ENCODE results near the gene GNB5. TPM values are rescaled to one million over a fixed set of nuclear protein-coding genes. Genes with fewer than 3 reads are reported as not detected.
A peak's percentile ranks its signal among the peaks of the same experiment; 100 is the strongest.

The GNB5 gene
- total RNA-seq, 3 donors from 2014 or later = 5.5 to 23.0 (median 6.3) TPM

DNA sequence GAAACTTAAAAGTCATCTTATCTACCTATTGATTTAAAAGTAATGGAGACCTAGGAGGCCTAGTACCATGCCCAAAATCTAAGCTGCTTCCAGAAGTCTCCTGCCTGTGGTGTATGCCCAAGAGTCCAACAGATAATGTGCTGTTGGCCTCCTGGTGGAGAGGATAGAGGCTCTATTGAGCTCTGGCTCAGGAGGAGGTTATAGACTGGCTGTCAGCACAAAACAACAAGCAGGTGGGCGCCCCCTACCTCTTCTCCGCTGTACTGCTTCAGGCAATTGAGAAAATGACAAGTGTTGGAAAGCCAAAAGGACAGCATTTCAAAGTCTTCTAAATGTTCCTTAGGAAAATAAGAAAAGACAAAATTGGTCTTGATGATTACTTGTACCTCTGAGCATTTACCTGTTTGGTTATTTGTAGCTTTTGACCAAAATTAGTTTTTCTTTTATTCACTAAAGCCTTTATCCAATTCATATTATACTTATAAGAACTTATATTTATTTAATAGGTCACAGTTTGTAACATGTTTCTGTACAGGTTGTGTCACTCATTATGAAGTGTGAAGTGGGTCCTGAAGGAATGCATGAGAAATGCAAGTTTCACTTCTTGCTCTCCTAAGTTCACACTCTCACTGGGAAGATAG is 17.2 kb upstream of the GNB5 start:
- no peaks in the 10 kb centered on the region for H3K9me3 ChIP-seq
- DNase-seq = peak in 2 of 3 donors; percentile 71 to 82
- ATAC-seq = peak; percentile 88
- intact Hi-C loops (cut with DNase I, micrococcal nuclease) = no loop called here
- no peak overlapping the region for H3K4me3 ChIP-seq
- H3K36me3 ChIP-seq (ENCODE audit: low read depth) = no peaks in the 10 kb centered on the region
- H3K4me1 ChIP-seq (ENCODE audit: low read depth) = no peaks in the 10 kb centered on the region
- TF ChIP-seq, protein P1, sequence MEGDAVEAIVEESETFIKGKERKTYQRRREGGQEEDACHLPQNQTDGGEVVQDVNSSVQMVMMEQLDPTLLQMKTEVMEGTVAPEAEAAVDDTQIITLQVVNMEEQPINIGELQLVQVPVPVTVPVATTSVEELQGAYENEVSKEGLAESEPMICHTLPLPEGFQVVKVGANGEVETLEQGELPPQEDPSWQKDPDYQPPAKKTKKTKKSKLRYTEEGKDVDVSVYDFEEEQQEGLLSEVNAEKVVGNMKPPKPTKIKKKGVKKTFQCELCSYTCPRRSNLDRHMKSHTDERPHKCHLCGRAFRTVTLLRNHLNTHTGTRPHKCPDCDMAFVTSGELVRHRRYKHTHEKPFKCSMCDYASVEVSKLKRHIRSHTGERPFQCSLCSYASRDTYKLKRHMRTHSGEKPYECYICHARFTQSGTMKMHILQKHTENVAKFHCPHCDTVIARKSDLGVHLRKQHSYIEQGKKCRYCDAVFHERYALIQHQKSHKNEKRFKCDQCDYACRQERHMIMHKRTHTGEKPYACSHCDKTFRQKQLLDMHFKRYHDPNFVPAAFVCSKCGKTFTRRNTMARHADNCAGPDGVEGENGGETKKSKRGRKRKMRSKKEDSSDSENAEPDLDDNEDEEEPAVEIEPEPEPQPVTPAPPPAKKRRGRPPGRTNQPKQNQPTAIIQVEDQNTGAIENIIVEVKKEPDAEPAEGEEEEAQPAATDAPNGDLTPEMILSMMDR (IDR thresholded peaks at IDR 0.05) = peak; percentile 73

DNA sequence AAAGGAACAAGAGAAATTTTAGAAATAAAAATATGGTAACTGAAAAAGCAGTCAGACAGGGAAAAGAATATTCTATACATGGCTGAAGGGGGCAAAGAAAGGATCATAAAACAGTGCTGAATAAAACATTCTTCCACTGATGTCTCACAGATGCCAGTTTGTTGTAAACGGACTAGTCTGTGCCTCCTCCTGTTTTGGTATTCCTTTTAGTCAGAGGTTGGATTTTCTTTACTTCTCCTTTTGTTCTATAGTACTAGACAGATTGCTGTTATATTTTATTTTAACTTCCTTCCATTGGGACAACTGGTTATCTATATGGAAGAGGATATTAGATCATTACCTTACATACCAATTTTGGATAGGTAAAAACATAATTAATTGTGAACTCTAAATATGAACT is 16.0 kb upstream of the GNB5 start:
- intact Hi-C loops (cut with DNase I, micrococcal nuclease) = no loop called here
- ATAC-seq = no peak
- Histone ChIP-seq H3K4me3 (no peak overlapping the region), H3K9me3 (no peaks in the 10 kb centered on the region), H3K36me3 (ENCODE audit: low read depth) (no peaks in the 10 kb centered on the region), H3K4me1 (ENCODE audit: low read depth) (no peaks in the 10 kb centered on the region)
- TF ChIP-seq, protein P1 (IDR thresholded peaks at IDR 0.05) = no peak
- DNase-seq = no peak

DNA sequence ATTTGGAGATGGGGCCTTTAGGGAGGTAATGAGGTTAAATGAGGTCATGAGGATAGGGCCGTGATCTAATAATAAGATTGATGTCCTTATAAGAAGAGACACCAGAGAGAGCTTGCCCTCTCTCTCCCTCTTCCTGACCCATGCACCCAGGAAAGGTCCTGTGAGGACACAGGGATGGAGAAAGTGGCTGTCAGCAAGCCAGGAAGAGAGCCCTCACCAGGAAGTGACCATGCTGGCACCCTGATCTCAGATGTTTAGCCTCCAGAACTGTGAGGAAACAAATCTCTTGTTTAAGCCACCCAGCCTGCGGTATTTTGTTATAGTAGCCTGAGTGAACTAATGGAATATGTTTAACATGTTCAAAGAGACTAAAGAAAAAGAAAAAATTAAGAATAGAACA is 15.3 kb upstream of the GNB5 start:
- Histone ChIP-seq H3K4me1 (ENCODE audit: low read depth) (no peaks in the 10 kb centered on the region), H3K36me3 (ENCODE audit: low read depth) (no peaks in the 10 kb centered on the region), H3K9me3 (no peaks in the 10 kb centered on the region), H3K4me3 (no peak overlapping the region)
- no peak for ATAC-seq
- TF ChIP-seq, protein P1 (IDR thresholded peaks at IDR 0.05) = no peak
- intact Hi-C loops (cut with DNase I, micrococcal nuclease) = no loop called here
- no peak for DNase-seq

DNA sequence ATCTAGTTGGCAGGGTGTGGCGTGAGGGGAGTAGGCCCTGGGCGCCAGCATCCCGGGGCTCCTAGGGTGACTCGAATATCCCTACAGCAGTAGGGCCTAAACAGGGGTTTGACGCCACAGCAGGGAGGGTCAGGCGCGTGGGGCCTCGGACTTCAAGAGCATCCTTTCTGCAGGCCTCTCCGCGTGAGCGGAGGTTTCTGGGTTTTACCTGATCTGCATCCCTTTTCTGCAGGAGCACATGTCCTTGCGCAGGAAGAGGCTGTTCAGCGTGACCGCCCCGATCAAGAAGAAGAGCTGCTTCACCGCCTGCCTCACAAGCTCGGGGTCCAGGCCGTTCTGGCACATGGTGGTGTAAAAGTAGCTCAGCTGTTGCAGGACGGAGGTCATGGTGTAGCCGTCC is 13.5 kb upstream of the GNB5 start:
- DNase-seq (no peak), ATAC-seq (no peak)
- Histone ChIP-seq H3K4me3 (no peak overlapping the region), H3K9me3 (no peaks in the 10 kb centered on the region), H3K36me3 (ENCODE audit: low read depth) (no peaks in the 10 kb centered on the region), H3K4me1 (ENCODE audit: low read depth) (no peaks in the 10 kb centered on the region)
- intact Hi-C loops (cut with DNase I, micrococcal nuclease) = no loop called here
- TF ChIP-seq, protein P1 (IDR thresholded peaks at IDR 0.05) = no peak

DNA sequence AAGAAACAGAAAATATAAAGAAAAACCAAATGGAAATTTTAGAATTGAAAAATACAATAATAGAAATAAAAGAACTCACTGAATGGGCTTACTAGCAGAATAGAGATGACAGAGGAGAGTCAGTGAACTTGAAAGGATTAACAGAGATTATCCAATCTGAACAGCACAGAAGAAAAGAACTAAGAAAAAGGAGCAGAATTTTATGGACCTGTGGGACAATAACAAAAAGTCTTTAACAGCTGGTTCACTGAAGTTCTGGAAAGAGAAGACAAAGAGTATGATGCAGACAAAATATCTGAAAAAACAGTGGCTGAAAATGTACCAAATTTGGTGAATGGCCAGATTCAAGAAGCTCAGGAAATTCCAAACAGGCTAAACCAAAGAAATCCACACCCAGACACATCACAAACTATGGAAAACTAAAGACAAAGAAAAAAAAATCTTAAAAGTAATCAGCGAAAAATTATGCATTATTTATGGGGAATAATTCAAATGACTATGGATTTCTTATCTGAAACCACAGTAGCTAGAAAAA is 9.7 kb upstream of the GNB5 start:
- TF ChIP-seq, protein P1 (IDR thresholded peaks at IDR 0.05) = no peak
- intact Hi-C loops (cut with DNase I, micrococcal nuclease) = no loop called here
- H3K9me3 ChIP-seq = no peaks in the 10 kb centered on the region
- no peaks in the 10 kb centered on the region for H3K36me3 ChIP-seq (ENCODE audit: low read depth)
- H3K4me3 ChIP-seq = no peak overlapping the region
- no peak for ATAC-seq
- no peaks in the 10 kb centered on the region for H3K4me1 ChIP-seq (ENCODE audit: low read depth)
- DNase-seq = no peak

All from mucosa of descending colon (tissue), 3 donors.